C4-2B (cell line): ENCODE results near the gene AMIGO2.

Experiments
- CTCF ChIP-seq: fragments of 450-650 bp; conservative IDR thresholded peaks from 2 replicates; pipeline ENCODE4 v1.5.1; 2017; ENCODE audit warnings: mild to moderate bottlenecking
- ZFX ChIP-seq: fragments of 450-650 bp; IDR thresholded peaks from 2 replicates; pipeline ENCODE4 v1.6.1; 2017

- TF ChIP-seq CTCF, result no peak
- TF ChIP-seq ZFX, result no peak
Measured at GRCh38 chr12:47053961-47054360, 25.8 kb downstream of the AMIGO2 start.
